ENCODE measurements around the gene PPP1R12A.

PPP1R12A gene

GRCh38 chr12:79769189-79769859 is 165.6 kb downstream of the PPP1R12A start:
- no peak for DNase-seq (ENCODE audit: low read depth in 2 of 2)

GRCh38 chr12:79766705-79767464 is 168.0 kb downstream of the PPP1R12A start:
- no peak for DNase-seq (ENCODE audit: low read depth in 2 of 2)

- DNase-seq (ENCODE audit: low read depth in 2 of 2), result no peak
These were observed 169.7 kb downstream of the PPP1R12A start for GRCh38 chr12:79765157-79765556.

GRCh38 chr12:79764641-79765040 is 170.3 kb downstream of the PPP1R12A start:
- no peak for DNase-seq (ENCODE audit: low read depth in 2 of 2)

GRCh38 chr12:79763766-79764452 is 171.0 kb downstream of the PPP1R12A start:
- DNase-seq (ENCODE audit: low read depth in 2 of 2), result no peak

- no peak for DNase-seq (ENCODE audit: low read depth in 2 of 2)
These were observed 173.6 kb downstream of the PPP1R12A start for GRCh38 chr12:79761341-79761740.

GRCh38 chr12:79747274-79747673 is 187.6 kb downstream of the PPP1R12A start:
- DNase-seq (ENCODE audit: low read depth in 2 of 2), result no peak

GRCh38 chr12:79737875-79738718 is 196.8 kb downstream of the PPP1R12A start:
- DNase-seq (ENCODE audit: low read depth in 2 of 2), result no peak

GRCh38 chr12:79732638-79733037 is 202.3 kb downstream of the PPP1R12A start:
- no peak for DNase-seq (ENCODE audit: low read depth in 2 of 2)

- no peak for DNase-seq (ENCODE audit: low read depth in 2 of 2)
These were observed 208.9 kb downstream of the PPP1R12A start for GRCh38 chr12:79725987-79726386.

Measured in stimulated activated CD8-positive, alpha-beta memory T cell treated with anti-CD3 and anti-CD28 coated beads, Interleukin-7, amount 100 ng/mL, for 4 hours (primary cell).